ENCODE data around the gene CNTNAP5. TPM values are rescaled to one million over a fixed set of nuclear protein-coding genes. Genes with fewer than 3 reads are reported as not detected.

The CNTNAP5 gene
- total and polyA plus RNA-seq, 2 experiments from 2014 or later = 0.03 TPM; not detected in 1

- Histone ChIP-seq H3K36me3 (no peaks in the 10 kb centered on the region), H3K4me3 (no peak overlapping the region), H3K9me3 (ENCODE audit: low read depth) (no peaks in the 10 kb centered on the region), H3K27me3 (no peaks in the 10 kb centered on the region), H3K27ac (no peak overlapping the region), H3K4me1 (ENCODE audit: low read depth) (no peaks in the 10 kb centered on the region)
- TF ChIP-seq CTCF (IDR thresholded peaks at IDR 0.05; ENCODE audit: low read depth, low read length) = no peak
- DNase-seq (ENCODE audit: low read depth in 1 of 2, low spot score in 1 of 2) = no peak
Observed at GRCh38 chr2:124898827-124899226, 873.7 kb downstream of the CNTNAP5 start.

- no peak for TF ChIP-seq CTCF (IDR thresholded peaks at IDR 0.05; ENCODE audit: low read depth, low read length)
- peak in 1 of 2 donors; percentile 57 for DNase-seq (ENCODE audit: low read depth in 1 of 2, low spot score in 1 of 2)
- no peaks in the 10 kb centered on the region for H3K9me3 ChIP-seq (ENCODE audit: low read depth)
- no peak overlapping the region for H3K4me3 ChIP-seq
- no peaks in the 10 kb centered on the region for H3K36me3 ChIP-seq
- H3K27me3 ChIP-seq = no peaks in the 10 kb centered on the region
- no peak overlapping the region for H3K27ac ChIP-seq
- H3K4me1 ChIP-seq (ENCODE audit: low read depth) = no peaks in the 10 kb centered on the region
Observed at GRCh38 chr2:124908411-124908810, 883.3 kb downstream of the CNTNAP5 start.

- H3K4me3 ChIP-seq = no peak overlapping the region
- H3K4me1 ChIP-seq (ENCODE audit: low read depth) = no peaks in the 10 kb centered on the region
- H3K9me3 ChIP-seq (ENCODE audit: low read depth) = no peaks in the 10 kb centered on the region
- peak in 1 of 2 donors; percentile 22 for DNase-seq (ENCODE audit: low read depth in 1 of 2, low spot score in 1 of 2)
- TF ChIP-seq CTCF (IDR thresholded peaks at IDR 0.05; ENCODE audit: low read depth, low read length) = no peak
- no peaks in the 10 kb centered on the region for H3K27me3 ChIP-seq
- H3K36me3 ChIP-seq = no peaks in the 10 kb centered on the region
- H3K27ac ChIP-seq = no peak overlapping the region
Observed at GRCh38 chr2:124911560-124911959, 886.5 kb downstream of the CNTNAP5 start.

GRCh38 chr2:124913868-124914267 is 888.8 kb downstream of the CNTNAP5 start:
- DNase-seq (ENCODE audit: low read depth in 1 of 2, low spot score in 1 of 2) = peak in 1 of 2 donors; percentile 4

GRCh38 chr2:124915567-124915966 is 890.5 kb downstream of the CNTNAP5 start:
- H3K36me3 ChIP-seq = no peaks in the 10 kb centered on the region
- no peaks in the 10 kb centered on the region for H3K27me3 ChIP-seq
- H3K9me3 ChIP-seq (ENCODE audit: low read depth) = no peaks in the 10 kb centered on the region
- TF ChIP-seq CTCF (IDR thresholded peaks at IDR 0.05; ENCODE audit: low read depth, low read length) = no peak
- H3K27ac ChIP-seq = no peak overlapping the region
- no peak for DNase-seq (ENCODE audit: low read depth in 1 of 2, low spot score in 1 of 2)
- no peaks in the 10 kb centered on the region for H3K4me1 ChIP-seq (ENCODE audit: low read depth)
- no peak overlapping the region for H3K4me3 ChIP-seq

More at GRCh38 chr2:124913868-124914267, 888.8 kb downstream of the CNTNAP5 start:
- TF ChIP-seq CTCF (IDR thresholded peaks at IDR 0.05; ENCODE audit: low read depth, low read length) = no peak
- Histone ChIP-seq H3K4me1 (ENCODE audit: low read depth) (no peaks in the 10 kb centered on the region), H3K27me3 (no peaks in the 10 kb centered on the region), H3K27ac (no peak overlapping the region), H3K4me3 (no peak overlapping the region), H3K9me3 (ENCODE audit: low read depth) (no peaks in the 10 kb centered on the region), H3K36me3 (no peaks in the 10 kb centered on the region)

- no peaks in the 10 kb centered on the region for H3K9me3 ChIP-seq (ENCODE audit: low read depth)
- no peaks in the 10 kb centered on the region for H3K36me3 ChIP-seq
- H3K27ac ChIP-seq = no peak overlapping the region
- no peaks in the 10 kb centered on the region for H3K27me3 ChIP-seq
- DNase-seq (ENCODE audit: low read depth in 1 of 2, low spot score in 1 of 2) = no peak
- no peaks in the 10 kb centered on the region for H3K4me1 ChIP-seq (ENCODE audit: low read depth)
- no peak overlapping the region for H3K4me3 ChIP-seq
- TF ChIP-seq CTCF (IDR thresholded peaks at IDR 0.05; ENCODE audit: low read depth, low read length) = no peak
Observed at GRCh38 chr2:124919296-124919695, 894.2 kb downstream of the CNTNAP5 start.
